ENCODE results near the gene NTM.

GRCh38 chr11:131653260-131653659 lies 282.8 kb downstream of the NTM start:
- TF ChIP-seq ZFP41 (tag by site-specific recombination; IDR thresholded peaks at IDR 0.05; ENCODE audit: borderline replicate concordance) (no peak), CTCF (tag by site-specific recombination; IDR thresholded peaks at IDR 0.05) (no peak), ZNF133 (tag by site-specific recombination; IDR thresholded peaks at IDR 0.05) (no peak)

Measured in HEK293 (cell line).